Neural progenitor cell (in vitro differentiated cells): ENCODE measurements around the gene OR52L1.

Experiments
- CTCF ChIP-seq: fragments of 200-600 bp; sonication (generic); IDR thresholded peaks from 2 replicates; pipeline ENCODE4 v1.5.1; 2017; ENCODE audit warnings: antibody characterized with exemption, mild to moderate bottlenecking
- EZH2 ChIP-seq: fragments of 200-600 bp; sonication (generic); IDR thresholded peaks from 2 replicates; pipeline ENCODE4 v1.6.1; 2017; ENCODE audit warnings: antibody characterized with exemption, mild to moderate bottlenecking, moderate library complexity
- EZH2phosphoT487 ChIP-seq: fragments of 200-600 bp; sonication (generic); IDR thresholded peaks from 2 replicates; pipeline ENCODE4 v1.6.1; 2017; ENCODE audit warnings: antibody characterized with exemption

- TF ChIP-seq CTCF: no peak
- TF ChIP-seq EZH2: no peak
- no peak for TF ChIP-seq EZH2phosphoT487
Observed at GRCh38 chr11:6025056-6025455, 38.3 kb upstream of the OR52L1 start.
